Naive thymus-derived CD4-positive, alpha-beta T cell (primary cell): Measurements from ENCODE around the gene NIT1. TPM values are rescaled to one million over a fixed set of nuclear protein-coding genes. Genes with fewer than 3 reads are reported as not detected.
A peak's percentile ranks its signal among the peaks of the same experiment; 100 is the strongest.

ENCODE experiments used
- ATAC-seq: fragments of 150-1000 bp; cut with Tn5 transposase; 2 replicates; pipeline ENCODE4 v1.10.0; 2021; ENCODE audit warnings: mild to moderate bottlenecking, moderate library complexity
- CTCF ChIA-PET: fragments of 350-600 bp; sonication (Branson Sonifier 250); formaldehyde crosslinking; loops from one replicate; lab custom pipeline; 2021; ENCODE audit warnings: antibody characterized with exemption; lab: Charles Lee
- POLR2A ChIA-PET: fragments of 350-600 bp; sonication (Branson Sonifier 250); formaldehyde crosslinking; loops from one replicate; lab custom pipeline; 2021; ENCODE audit warnings: antibody characterized with exemption, inconsistent platforms; lab: Charles Lee
- DNase-seq, 9 donors: peaks; one replicate each; pipeline versions ENCODE4 v3.0.0 to v3.0.0-alpha.2; 2020 to 2022; ENCODE audit warnings: mixed read lengths in 1 of 9
- H3K27ac ChIP-seq: one replicate; pipeline ENCODE4 v1.7.0; 2013; ENCODE audit warnings: mild to moderate bottlenecking, low read depth, low read length, moderate library complexity
- H3K27me3 ChIP-seq, 2 donors: one replicate each; pipeline ENCODE4 v1.7.0; 2013; ENCODE audit warnings: low read length in 2 of 2, mild to moderate bottlenecking in 2 of 2, moderate library complexity in 2 of 2; ENCODE audit not compliant: control insufficient read depth in 2 of 2, insufficient read depth in 2 of 2
- H3K36me3 ChIP-seq, 3 experiments: 1 replicate in 2 of 3; 2 replicates in 1 of 3; pipeline ENCODE4 v1.7.0; 2013; ENCODE audit warnings: low read length in 3 of 3, mild to moderate bottlenecking in 3 of 3, moderate library complexity in 1 of 3; ENCODE audit not compliant: insufficient read depth in 3 of 3, control insufficient read depth in 2 of 3
- H3K4me1 ChIP-seq, 2 donors: one replicate each; pipeline ENCODE4 v1.7.0; 2013; ENCODE audit warnings: low read length in 2 of 2, mild to moderate bottlenecking in 2 of 2, moderate library complexity in 1 of 2; ENCODE audit not compliant: control insufficient read depth in 2 of 2, insufficient read depth in 2 of 2
- H3K4me3 ChIP-seq: 2 replicates; pipeline ENCODE4 v1.7.0; 2013; ENCODE audit warnings: mild to moderate bottlenecking, low read length
- H3K9me3 ChIP-seq, 3 experiments: 1 replicate in 2 of 3; 2 replicates in 1 of 3; pipeline ENCODE4 v1.7.0; 2013; ENCODE audit warnings: low read length in 3 of 3; ENCODE audit not compliant: control insufficient read depth in 2 of 3
- H3K27ac Mint-ChIP-seq, 9 donors: one replicate each; pipeline ENCODE4 v1.8.0; 2020 to 2022; ENCODE audit warnings: mixed read lengths in 9 of 9, mild to moderate bottlenecking in 8 of 9, moderate library complexity in 5 of 9, inconsistent platforms in 2 of 9
- H3K27me3 Mint-ChIP-seq, 5 donors: one replicate each; pipeline ENCODE4 v1.8.0; 2021 to 2022; ENCODE audit warnings: mixed read lengths in 5 of 5, mild to moderate bottlenecking in 1 of 5
- H3K36me3 Mint-ChIP-seq, 5 donors: one replicate each; pipeline ENCODE4 v1.8.0; 2020 to 2022; ENCODE audit warnings: mixed read lengths in 5 of 5, mild to moderate bottlenecking in 3 of 5, inconsistent platforms in 1 of 5
- H3K4me1 Mint-ChIP-seq, 7 donors: one replicate each; pipeline ENCODE4 v1.8.0; 2020 to 2022; ENCODE audit warnings: mixed read lengths in 7 of 7, mild to moderate bottlenecking in 3 of 7, inconsistent platforms in 1 of 7
- H3K4me3 Mint-ChIP-seq, 10 donors: one replicate each; pipeline ENCODE4 v1.8.0; 2020 to 2022; ENCODE audit warnings: mild to moderate bottlenecking in 10 of 10, mixed read lengths in 10 of 10, moderate library complexity in 6 of 10, inconsistent platforms in 2 of 10
- H3K9me3 Mint-ChIP-seq, 11 donors: one replicate each; pipeline ENCODE4 v1.8.0; 2020 to 2022; ENCODE audit warnings: mixed read lengths in 11 of 11, mild to moderate bottlenecking in 4 of 11, inconsistent platforms in 1 of 11, moderate library complexity in 1 of 11
- intact Hi-C, 2 donors: fragments of 100-400 bp; cut with micrococcal nuclease; formaldehyde crosslinking; loops; one replicate each; pipeline ENCODE4 v1.15.1; 2023
- polyA plus RNA-seq, 2 donors: library from polyadenylated mRNA; unstranded; fragments of 300-500 nt; fragmentation: Illumina TruSeq; gene quantifications; one replicate each; pipeline ENCODE4 v1.2.3, GENCODE V29; 2021
- total RNA-seq, 6 experiments: library from RNA in 5 of 6; stranded (reverse) in 5 of 6; gene quantifications; 1 replicate in 5 of 6; 2 replicates in 1 of 6; pipeline ENCODE4 v1.2.3 and lab custom pipeline; 2021 to 2026

The NIT1 gene
- total and polyA plus RNA-seq, 7 experiments from 2014 or later = 14.1 to 49.6 (median 34.1) TPM

- ATAC-seq (no peak), DNase-seq (no peak)
- Mint-ChIP-seq H3K4me3 (peak overlapping the region in 7 of 10 donors; percentile 20 to 94 (median 47)), H3K27ac (peak overlapping the region in 7 of 9 donors; percentile 24 to 89 (median 74)), H3K27me3 (no peaks in the 10 kb centered on the region), H3K9me3 (no peaks in the 10 kb centered on the region), H3K4me1 (peaks cover 37 to 83% (median 69%) of the 10 kb centered on the region in 7 donors), H3K36me3 (peaks cover 5 to 26% (median 17%) of the 10 kb centered on the region in 5 donors)
- Histone ChIP-seq H3K4me1 (peaks cover 26 to 28% of the 10 kb centered on the region in 2 donors), H3K9me3 (no peaks in the 10 kb centered on the region), H3K27ac (no peak overlapping the region), H3K27me3 (no peaks in the 10 kb centered on the region), H3K36me3 (peaks cover 0 to 64% (median 0%) of the 10 kb centered on the region in 3 experiments), H3K4me3 (no peak overlapping the region)
- intact Hi-C loops = no loop called here
- ChIA-PET POLR2A (interaction anchor here (0.5 to 2.6 kb wide), 9 partner anchors 8 to 110 kb away, joined by 3 to 9 read pairs (median 5); partner anchors contain the start of genes B4GALT3, NDUFS2 and UFC1), CTCF (interaction anchor here (0.6 to 1.6 kb wide), 3 partner anchors 21 to 220 kb away, joined by 3 to 4 read pairs (median 4); no protein-coding TSS in a partner anchor)
Measured at GRCh38 chr1:161161652-161162051, 43.7 kb downstream of the NIT1 start.

- intact Hi-C loops = no loop called here
- H3K36me3 ChIP-seq = peaks cover 0 to 61% (median 0%) of the 10 kb centered on the region in 3 experiments
- H3K4me3 ChIP-seq = no peak overlapping the region
- H3K27ac ChIP-seq = no peak overlapping the region
- Mint-ChIP-seq H3K4me1 (peaks cover 41 to 87% (median 71%) of the 10 kb centered on the region in 7 donors), H3K27ac (peak overlapping the region in 5 of 9 donors; percentile 24 to 82 (median 74)), H3K36me3 (peaks cover 5 to 23% (median 15%) of the 10 kb centered on the region in 5 donors), H3K4me3 (peak overlapping the region in 6 of 10 donors; percentile 20 to 94 (median 45)), H3K27me3 (no peaks in the 10 kb centered on the region), H3K9me3 (no peaks in the 10 kb centered on the region)
- ATAC-seq = no peak
- peaks cover 30 to 32% of the 10 kb centered on the region in 2 donors for H3K4me1 ChIP-seq
- no peaks in the 10 kb centered on the region for H3K9me3 ChIP-seq
- H3K27me3 ChIP-seq = no peaks in the 10 kb centered on the region
- ChIA-PET POLR2A (interaction anchor here (0.5 to 2.6 kb wide), 9 partner anchors 8 to 109 kb away, joined by 3 to 9 read pairs (median 5); partner anchors contain the start of genes B4GALT3, NDUFS2 and UFC1), CTCF (interaction anchor here (1.0 to 1.6 kb wide), 3 partner anchors 20 to 220 kb away, joined by 3 to 4 read pairs (median 3); partner anchors contain the start of gene NDUFS2)
- no peak for DNase-seq
Measured at GRCh38 chr1:161162052-161162451, 44.1 kb downstream of the NIT1 start.

GRCh38 chr1:161162806-161163205 lies 44.9 kb downstream of the NIT1 start:
- H3K4me1 ChIP-seq = peaks cover 33 to 34% of the 10 kb centered on the region in 2 donors
- no peak overlapping the region for H3K4me3 ChIP-seq
- Mint-ChIP-seq H3K4me1 (peaks cover 47 to 92% (median 74%) of the 10 kb centered on the region in 7 donors), H3K9me3 (no peaks in the 10 kb centered on the region), H3K36me3 (peaks cover 5 to 16% (median 13%) of the 10 kb centered on the region in 5 donors), H3K27me3 (no peaks in the 10 kb centered on the region), H3K4me3 (peak overlapping the region in 3 of 10 donors; percentile 20 to 33 (median 32)), H3K27ac (peak overlapping the region in 7 of 9 donors; percentile 13 to 99 (median 63))
- no peaks in the 10 kb centered on the region for H3K9me3 ChIP-seq
- DNase-seq = no peak
- ChIA-PET CTCF (interaction anchor here (1.0 to 1.6 kb wide), 3 partner anchors 19 to 219 kb away, joined by 3 to 4 read pairs (median 3); partner anchors contain the start of gene NDUFS2), POLR2A (interaction anchor here (1.6 to 2.6 kb wide), 2 partner anchors 14 to 40 kb away, joined by 7 to 9 read pairs; partner anchors contain the start of genes B4GALT3 and NDUFS2)
- ATAC-seq = no peak
- no peaks in the 10 kb centered on the region for H3K27me3 ChIP-seq
- peaks cover 0 to 54% (median 0%) of the 10 kb centered on the region in 3 experiments for H3K36me3 ChIP-seq
- intact Hi-C loops = no loop called here
- H3K27ac ChIP-seq = no peak overlapping the region

GRCh38 chr1:161163793-161164192 lies 45.9 kb downstream of the NIT1 start:
- ChIA-PET CTCF (interaction anchor here (2.9 kb wide), 1 partner anchor 62 kb away, joined by 25 read pairs; the partner anchor contains the start of gene TOMM40L), POLR2A (interaction anchor here (1.3 to 6.5 kb wide), 5 partner anchors 17 to 62 kb away, joined by 3 to 81 read pairs (median 16); partner anchors contain the start of genes ADAMTS4, NDUFS2, NIT1 and PFDN2)
- Histone ChIP-seq H3K27ac (no peak overlapping the region), H3K4me3 (no peak overlapping the region), H3K27me3 (no peaks in the 10 kb centered on the region), H3K9me3 (no peaks in the 10 kb centered on the region), H3K4me1 (peaks cover 32 to 33% of the 10 kb centered on the region in 2 donors), H3K36me3 (peaks cover 0 to 46% (median 0%) of the 10 kb centered on the region in 3 experiments)
- intact Hi-C loops = no loop called here
- Mint-ChIP-seq H3K27ac (peak overlapping the region; percentile 54 to 99 (median 95)), H3K36me3 (peaks cover 5 to 18% (median 13%) of the 10 kb centered on the region in 5 donors), H3K4me3 (peak overlapping the region in 3 of 10 donors; percentile 12 to 38 (median 21)), H3K4me1 (peaks cover 48 to 89% (median 75%) of the 10 kb centered on the region in 7 donors), H3K9me3 (no peaks in the 10 kb centered on the region), H3K27me3 (no peaks in the 10 kb centered on the region)
- ATAC-seq (no peak), DNase-seq (no peak)

- ChIA-PET CTCF (interaction anchor here (0.7 to 3.2 kb wide), 19 partner anchors 8 to 217 kb away, joined by 3 to 32 read pairs (median 5); partner anchors contain the start of genes ADAMTS4, APOA2, B4GALT3 and DEDD), POLR2A (interaction anchor here (0.7 to 6.5 kb wide), 23 partner anchors 9 to 562 kb away, joined by 3 to 81 read pairs (median 6); partner anchors contain the start of genes ADAMTS4, B4GALT3, CD48 and NDUFS2)
- H3K36me3 ChIP-seq = peaks cover 0 to 52% (median 10%) of the 10 kb centered on the region in 3 experiments
- H3K4me3 ChIP-seq = peak overlapping the region; percentile 93
- Mint-ChIP-seq H3K9me3 (no peaks in the 10 kb centered on the region), H3K27ac (peak overlapping the region; percentile 93 to 99 (median 99)), H3K36me3 (peaks cover 5 to 18% (median 13%) of the 10 kb centered on the region in 5 donors), H3K4me1 (peaks cover 44 to 82% (median 72%) of the 10 kb centered on the region in 7 donors), H3K27me3 (no peaks in the 10 kb centered on the region), H3K4me3 (peak overlapping the region; percentile 19 to 98 (median 77))
- peaks cover 24 to 27% of the 10 kb centered on the region in 2 donors for H3K4me1 ChIP-seq
- H3K9me3 ChIP-seq = no peaks in the 10 kb centered on the region
- DNase-seq (no peak), ATAC-seq (no peak)
- intact Hi-C loops = loop anchor here in 1 of 2 donors (5.0 kb wide), 1 partner anchor 222 kb away; no protein-coding TSS in a partner anchor
- no peaks in the 10 kb centered on the region for H3K27me3 ChIP-seq
- peak overlapping the region; percentile 86 for H3K27ac ChIP-seq
Measured at GRCh38 chr1:161164901-161165610, 47.2 kb downstream of the NIT1 start.
